ENCODE data around the gene AQP7. TPM values are rescaled to one million over a fixed set of nuclear protein-coding genes. Genes with fewer than 3 reads are reported as not detected.
"Not testable (repeated sequence)": the region's sequence is repeated elsewhere in the genome, so short reads cannot be mapped to it uniquely, and the experiment has no call there.

Gene AQP7
- total RNA-seq, 1 donor from 2014 or later: not detected

GRCh38 chr9:33414268-33414667 is 11.9 kb upstream of the AQP7 start:
- TF ChIP-seq, protein P1, sequence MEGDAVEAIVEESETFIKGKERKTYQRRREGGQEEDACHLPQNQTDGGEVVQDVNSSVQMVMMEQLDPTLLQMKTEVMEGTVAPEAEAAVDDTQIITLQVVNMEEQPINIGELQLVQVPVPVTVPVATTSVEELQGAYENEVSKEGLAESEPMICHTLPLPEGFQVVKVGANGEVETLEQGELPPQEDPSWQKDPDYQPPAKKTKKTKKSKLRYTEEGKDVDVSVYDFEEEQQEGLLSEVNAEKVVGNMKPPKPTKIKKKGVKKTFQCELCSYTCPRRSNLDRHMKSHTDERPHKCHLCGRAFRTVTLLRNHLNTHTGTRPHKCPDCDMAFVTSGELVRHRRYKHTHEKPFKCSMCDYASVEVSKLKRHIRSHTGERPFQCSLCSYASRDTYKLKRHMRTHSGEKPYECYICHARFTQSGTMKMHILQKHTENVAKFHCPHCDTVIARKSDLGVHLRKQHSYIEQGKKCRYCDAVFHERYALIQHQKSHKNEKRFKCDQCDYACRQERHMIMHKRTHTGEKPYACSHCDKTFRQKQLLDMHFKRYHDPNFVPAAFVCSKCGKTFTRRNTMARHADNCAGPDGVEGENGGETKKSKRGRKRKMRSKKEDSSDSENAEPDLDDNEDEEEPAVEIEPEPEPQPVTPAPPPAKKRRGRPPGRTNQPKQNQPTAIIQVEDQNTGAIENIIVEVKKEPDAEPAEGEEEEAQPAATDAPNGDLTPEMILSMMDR (conservative IDR thresholded peaks at IDR 0.05; ENCODE audit: low read depth, low read length): no peak
- H3K4me3 ChIP-seq (ENCODE audit: low read depth, low read length): no peak overlapping the region
- no peak for DNase-seq (ENCODE audit: low read depth)

- no peak for DNase-seq (ENCODE audit: low read depth)
- TF ChIP-seq, protein P1 (conservative IDR thresholded peaks at IDR 0.05; ENCODE audit: low read depth, low read length): no peak
- no peak overlapping the region for H3K4me3 ChIP-seq (ENCODE audit: low read depth, low read length)
Measured at GRCh38 chr9:33408087-33408486, 5.7 kb upstream of the AQP7 start.

DNA sequence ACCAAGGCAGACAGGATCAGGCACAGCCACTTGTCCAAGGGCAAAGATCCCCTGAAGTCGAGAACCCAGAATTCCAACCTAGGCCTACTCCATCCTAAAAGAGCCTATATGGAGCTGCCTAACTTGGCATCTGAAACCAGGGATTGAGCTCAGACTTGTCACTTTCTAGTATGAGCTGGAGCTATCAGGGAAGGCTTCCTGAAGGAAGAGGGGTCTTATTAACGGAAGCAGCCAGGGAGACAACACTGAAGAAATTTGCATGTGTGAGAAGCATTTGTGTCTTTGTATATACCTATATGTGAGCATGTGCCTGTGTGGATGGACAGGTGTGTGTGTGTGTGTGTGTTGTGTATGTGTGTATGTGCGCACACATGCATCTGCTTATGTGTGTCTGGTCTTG is 4.7 kb upstream of the AQP7 start:
- TF ChIP-seq, protein P1 (conservative IDR thresholded peaks at IDR 0.05; ENCODE audit: low read depth, low read length): no peak
- no peak for DNase-seq (ENCODE audit: low read depth)
- H3K4me3 ChIP-seq (ENCODE audit: low read depth, low read length): no peak overlapping the region

- no peak overlapping the region for H3K4me3 ChIP-seq (ENCODE audit: low read depth, low read length)
- DNase-seq (ENCODE audit: low read depth): no peak
- TF ChIP-seq, protein P1 (conservative IDR thresholded peaks at IDR 0.05; ENCODE audit: low read depth, low read length): no peak
Measured at GRCh38 chr9:33404788-33405362, 2.5 kb upstream of the AQP7 start.

- no peak for DNase-seq (ENCODE audit: low read depth)
- no peak overlapping the region for H3K4me3 ChIP-seq (ENCODE audit: low read depth, low read length)
- TF ChIP-seq, protein P1 (conservative IDR thresholded peaks at IDR 0.05; ENCODE audit: low read depth, low read length): no peak
Measured at GRCh38 chr9:33403941-33404787, 1.8 kb upstream of the AQP7 start.

- not testable (repeated sequence) for H3K4me3 ChIP-seq (ENCODE audit: low read depth, low read length); DNase-seq (ENCODE audit: low read depth)
Measured at GRCh38 chr9:33401809-33402208, 559 bp downstream of the AQP7 start.

DNA sequence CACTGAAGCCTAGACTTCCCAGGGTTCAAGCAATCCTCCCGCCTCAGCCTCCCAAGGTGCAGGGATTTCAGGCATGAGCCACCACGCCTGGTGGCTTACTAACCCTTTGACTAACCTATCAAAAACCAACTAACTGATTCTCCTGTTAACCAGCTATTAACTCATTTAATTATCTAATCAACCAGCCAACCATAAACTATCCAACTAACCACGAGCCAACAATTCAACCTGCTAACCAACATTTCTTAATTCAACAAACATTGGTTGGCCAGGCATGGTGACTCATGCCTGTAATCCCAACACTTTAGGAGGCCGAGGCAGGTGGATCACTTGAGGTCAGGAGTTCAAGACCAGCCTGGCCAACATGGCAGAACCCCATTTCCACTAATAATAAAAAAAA is 3.3 kb downstream of the AQP7 start:
- H3K4me3 ChIP-seq (ENCODE audit: low read depth, low read length); DNase-seq (ENCODE audit: low read depth): not testable (repeated sequence)

- DNase-seq (ENCODE audit: low read depth); H3K4me3 ChIP-seq (ENCODE audit: low read depth, low read length): not testable (repeated sequence)
Measured at GRCh38 chr9:33397801-33398200, 4.6 kb downstream of the AQP7 start.

GRCh38 chr9:33395159-33395879 is 7.0 kb downstream of the AQP7 start:
- not testable (repeated sequence) for DNase-seq (ENCODE audit: low read depth)
- H3K4me3 ChIP-seq (ENCODE audit: low read depth, low read length): peak overlapping the region; percentile 16

DNA sequence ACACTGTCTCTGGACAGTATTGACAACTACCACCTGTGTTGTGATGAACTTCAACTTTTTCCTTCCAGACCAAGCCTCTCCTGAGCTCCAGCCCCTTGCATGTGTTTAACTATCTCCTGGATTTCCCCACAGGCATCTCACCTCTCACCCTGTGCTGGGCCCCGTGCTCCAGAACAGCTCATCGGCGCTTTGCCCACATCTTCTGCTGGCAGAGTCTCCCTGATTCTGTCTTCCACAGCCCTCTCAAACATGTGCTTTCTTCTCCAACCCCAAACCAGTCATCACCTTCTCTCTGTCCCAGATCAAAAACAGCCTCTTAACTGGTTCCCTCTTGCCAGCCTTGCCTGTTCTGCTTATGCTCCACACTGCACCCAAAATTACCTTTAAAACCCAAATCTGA is 8.4 kb downstream of the AQP7 start:
- not testable (repeated sequence) for DNase-seq (ENCODE audit: low read depth); H3K4me3 ChIP-seq (ENCODE audit: low read depth, low read length)
